ENCODE results near the gene KIAA1328.

The KIAA1328 gene

DNA sequence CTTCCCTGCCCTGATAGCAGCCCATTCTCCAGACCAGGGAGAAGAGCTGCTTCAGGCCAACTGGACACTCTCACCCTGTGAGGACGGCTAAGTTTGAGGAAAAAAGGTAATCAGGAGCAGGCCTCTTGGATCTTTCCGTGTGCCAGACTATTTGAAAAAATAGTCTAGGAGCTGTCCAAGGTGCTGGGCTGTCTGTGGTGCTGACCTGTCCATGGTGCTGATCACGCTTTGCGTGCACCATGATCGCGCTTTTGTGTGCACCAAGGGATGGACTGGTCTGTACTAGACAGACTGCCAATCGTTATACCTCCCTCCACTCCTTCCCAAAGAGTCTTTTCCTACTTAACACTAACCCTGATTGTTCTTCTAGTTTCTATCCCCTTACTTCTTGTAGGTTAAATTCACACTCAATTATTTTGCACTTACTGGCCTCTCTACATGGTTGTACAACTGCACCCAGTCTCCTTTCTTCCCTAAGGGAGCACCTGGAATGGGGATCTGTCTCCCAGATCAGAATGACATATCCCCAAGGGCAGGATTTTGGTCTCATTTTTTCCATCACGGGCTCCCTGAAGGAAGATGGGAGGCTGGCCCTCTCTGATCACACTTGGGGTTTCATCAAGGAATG, 441.2 kb downstream of the KIAA1328 start:
- Histone ChIP-seq H3K27ac (no peak overlapping the region), H3K4me2 (ENCODE audit: low read length) (no peak overlapping the region), H3K9ac (no peak overlapping the region), H3K79me2 (no peaks in the 10 kb centered on the region), H3K9me3 (ENCODE audit: control insufficient read depth, low read length) (no peaks in the 10 kb centered on the region), H3K36me3 (ENCODE audit: control insufficient read depth, insufficient read depth, low read length) (no peaks in the 10 kb centered on the region), H3K27me3 (ENCODE audit: control insufficient read depth, insufficient read depth, low read length) (no peaks in the 10 kb centered on the region), H3K4me1 (no peaks in the 10 kb centered on the region), H2AFZ (no peak overlapping the region), H3K4me3 (ENCODE audit: low read depth, low read length) (no peak overlapping the region)
- TF ChIP-seq, protein P1, sequence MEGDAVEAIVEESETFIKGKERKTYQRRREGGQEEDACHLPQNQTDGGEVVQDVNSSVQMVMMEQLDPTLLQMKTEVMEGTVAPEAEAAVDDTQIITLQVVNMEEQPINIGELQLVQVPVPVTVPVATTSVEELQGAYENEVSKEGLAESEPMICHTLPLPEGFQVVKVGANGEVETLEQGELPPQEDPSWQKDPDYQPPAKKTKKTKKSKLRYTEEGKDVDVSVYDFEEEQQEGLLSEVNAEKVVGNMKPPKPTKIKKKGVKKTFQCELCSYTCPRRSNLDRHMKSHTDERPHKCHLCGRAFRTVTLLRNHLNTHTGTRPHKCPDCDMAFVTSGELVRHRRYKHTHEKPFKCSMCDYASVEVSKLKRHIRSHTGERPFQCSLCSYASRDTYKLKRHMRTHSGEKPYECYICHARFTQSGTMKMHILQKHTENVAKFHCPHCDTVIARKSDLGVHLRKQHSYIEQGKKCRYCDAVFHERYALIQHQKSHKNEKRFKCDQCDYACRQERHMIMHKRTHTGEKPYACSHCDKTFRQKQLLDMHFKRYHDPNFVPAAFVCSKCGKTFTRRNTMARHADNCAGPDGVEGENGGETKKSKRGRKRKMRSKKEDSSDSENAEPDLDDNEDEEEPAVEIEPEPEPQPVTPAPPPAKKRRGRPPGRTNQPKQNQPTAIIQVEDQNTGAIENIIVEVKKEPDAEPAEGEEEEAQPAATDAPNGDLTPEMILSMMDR (IDR thresholded peaks at IDR 0.05), result no peak

DNA sequence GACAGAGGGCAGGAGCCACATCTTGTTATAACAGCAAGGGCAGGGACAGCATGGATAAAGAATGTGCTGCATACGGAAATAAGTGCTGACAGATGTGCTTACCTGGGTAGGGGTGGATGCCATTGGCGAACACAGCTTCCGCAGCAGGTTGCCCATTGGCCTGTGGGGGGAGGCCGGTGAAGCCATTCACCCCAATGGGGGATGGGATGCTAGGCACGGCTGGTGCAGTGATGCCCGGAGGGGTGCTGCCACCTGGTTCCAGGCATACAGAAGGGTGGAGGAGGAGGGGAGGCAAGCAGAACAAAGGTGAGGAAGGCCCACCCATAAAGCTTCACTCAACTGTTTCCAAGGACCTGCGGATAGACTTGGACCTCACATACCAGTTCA, 441.7 kb downstream of the KIAA1328 start:
- Histone ChIP-seq H3K9me3 (ENCODE audit: control insufficient read depth, low read length) (no peaks in the 10 kb centered on the region), H3K27me3 (ENCODE audit: control insufficient read depth, insufficient read depth, low read length) (no peaks in the 10 kb centered on the region), H3K4me3 (ENCODE audit: low read depth, low read length) (no peak overlapping the region), H3K4me2 (ENCODE audit: low read length) (no peak overlapping the region), H3K79me2 (no peaks in the 10 kb centered on the region), H3K4me1 (no peaks in the 10 kb centered on the region), H2AFZ (no peak overlapping the region), H3K9ac (no peak overlapping the region), H3K27ac (no peak overlapping the region), H3K36me3 (ENCODE audit: control insufficient read depth, insufficient read depth, low read length) (no peaks in the 10 kb centered on the region)
- TF ChIP-seq, protein P1 (IDR thresholded peaks at IDR 0.05), result no peak

DNA sequence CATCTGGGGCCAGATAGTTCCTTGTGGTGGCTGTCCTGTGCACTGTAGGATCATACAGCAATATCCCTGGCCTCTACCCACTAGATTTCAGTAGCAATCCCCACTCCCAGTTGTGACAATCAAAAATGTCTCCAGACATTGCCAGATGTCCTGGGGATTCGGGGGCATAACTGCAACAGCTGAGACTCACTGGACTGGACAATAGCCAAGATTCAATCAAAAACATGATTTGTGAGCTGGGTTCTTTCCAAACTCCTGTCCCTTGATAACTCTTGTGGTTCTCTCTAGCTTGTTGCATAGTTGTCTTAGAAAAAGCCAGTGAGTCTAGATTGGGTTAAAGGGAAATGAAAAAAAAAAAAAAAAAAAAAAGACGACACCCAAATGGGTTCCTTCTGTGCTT, 443.3 kb downstream of the KIAA1328 start:
- H2AFZ ChIP-seq, result no peak overlapping the region
- no peaks in the 10 kb centered on the region for H3K36me3 ChIP-seq (ENCODE audit: control insufficient read depth, insufficient read depth, low read length)
- no peak overlapping the region for H3K4me2 ChIP-seq (ENCODE audit: low read length)
- no peaks in the 10 kb centered on the region for H3K9me3 ChIP-seq (ENCODE audit: control insufficient read depth, low read length)
- H3K79me2 ChIP-seq, result no peaks in the 10 kb centered on the region
- no peaks in the 10 kb centered on the region for H3K27me3 ChIP-seq (ENCODE audit: control insufficient read depth, insufficient read depth, low read length)
- no peaks in the 10 kb centered on the region for H3K4me1 ChIP-seq
- TF ChIP-seq, protein P1 (IDR thresholded peaks at IDR 0.05), result no peak
- H3K4me3 ChIP-seq (ENCODE audit: low read depth, low read length), result no peak overlapping the region
- no peak overlapping the region for H3K9ac ChIP-seq
- H3K27ac ChIP-seq, result no peak overlapping the region

DNA sequence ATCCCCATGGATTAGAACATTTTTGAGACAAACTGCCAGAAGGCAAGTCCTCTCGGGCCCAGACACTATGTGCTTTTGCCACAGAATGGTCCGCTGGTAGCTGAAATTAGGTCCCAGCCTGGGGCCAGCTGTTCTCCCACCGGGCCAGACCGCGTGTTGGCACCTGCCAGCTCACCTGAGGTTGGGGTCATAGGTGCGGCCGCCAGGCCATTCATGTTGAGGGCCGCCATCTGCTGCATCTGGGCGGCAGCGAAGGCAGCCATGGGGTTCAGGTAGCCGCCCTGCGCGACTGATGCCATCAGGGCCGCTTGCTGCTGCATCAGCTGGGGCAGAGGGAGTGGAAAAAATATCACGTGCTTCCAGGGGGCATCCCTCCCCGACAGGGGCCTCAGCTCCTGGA, 443.9 kb downstream of the KIAA1328 start:
- H3K4me2 ChIP-seq (ENCODE audit: low read length), result no peak overlapping the region
- no peaks in the 10 kb centered on the region for H3K4me1 ChIP-seq
- no peaks in the 10 kb centered on the region for H3K79me2 ChIP-seq
- H3K27ac ChIP-seq, result no peak overlapping the region
- no peaks in the 10 kb centered on the region for H3K27me3 ChIP-seq (ENCODE audit: control insufficient read depth, insufficient read depth, low read length)
- no peak overlapping the region for H2AFZ ChIP-seq
- TF ChIP-seq, protein P1 (IDR thresholded peaks at IDR 0.05), result no peak
- H3K36me3 ChIP-seq (ENCODE audit: control insufficient read depth, insufficient read depth, low read length), result no peaks in the 10 kb centered on the region
- no peaks in the 10 kb centered on the region for H3K9me3 ChIP-seq (ENCODE audit: control insufficient read depth, low read length)
- H3K9ac ChIP-seq, result no peak overlapping the region
- H3K4me3 ChIP-seq (ENCODE audit: low read depth, low read length), result no peak overlapping the region
